H1 (cell line): ENCODE data around the gene HIPK2. TPM values are rescaled to one million over a fixed set of nuclear protein-coding genes. Genes with fewer than 3 reads are reported as not detected.

ENCODE experiments used
- CTCF ChIA-PET: fragments of 300-600 bp; sonication (Branson Sonifier 250); formaldehyde crosslinking; loops from one replicate; lab custom pipeline; 2021; ENCODE audit not compliant: partially characterized antibody; lab: Charles Lee
- POLR2A ChIA-PET: fragments of 300-600 bp; sonication (Branson Sonifier 250); formaldehyde crosslinking; loops from one replicate; lab custom pipeline; 2021; ENCODE audit warnings: inconsistent platforms; ENCODE audit not compliant: partially characterized antibody; lab: Charles Lee
- DNase-seq, 2 experiments: peaks; one replicate each; pipeline versions ENCODE4 v3.0.0 to v3.0.0-alpha.2; 2010 to 2022; ENCODE audit warnings: low spot score in 2 of 2, low read depth in 1 of 2, mixed read lengths in 1 of 2
- FAIRE-seq: peaks from 2 replicates; lab custom pipeline; 2011; peaks lifted over from hg19 to GRCh38; lab: Jason Lieb, UNC
- H2AFZ ChIP-seq: 2 replicates; pipeline ENCODE4 v1.8.1; 2012; ENCODE audit warnings: low read length, inconsistent platforms
- H2AK5ac ChIP-seq: 2 replicates; pipeline ENCODE4 v1.6.1; 2013; ENCODE audit warnings: low read depth, low read length
- H2BK120ac ChIP-seq: replicated peaks from 2 replicates; pipeline ENCODE3; 2013; ENCODE audit warnings: low read depth, low read length, inconsistent platforms
- H2BK12ac ChIP-seq: 2 replicates; pipeline ENCODE4 v1.6.1; 2013; ENCODE audit warnings: low read depth, low read length
- H2BK15ac ChIP-seq: 2 replicates; pipeline ENCODE4 v1.6.1; 2013; ENCODE audit warnings: low read length
- H2BK20ac ChIP-seq: 2 replicates; pipeline ENCODE4 v1.6.1; 2013; ENCODE audit warnings: low read length
- H2BK5ac ChIP-seq: 2 replicates; pipeline ENCODE4 v1.6.1; 2013; ENCODE audit warnings: low read depth, low read length
- H3K14ac ChIP-seq: 2 replicates; pipeline ENCODE4 v1.6.1; 2013; ENCODE audit warnings: inconsistent platforms; ENCODE audit not compliant: insufficient read length
- H3K18ac ChIP-seq: 2 replicates; pipeline ENCODE4 v1.6.1; 2013; ENCODE audit warnings: low read length; ENCODE audit errors: extremely low read depth
- H3K23ac ChIP-seq: 2 replicates; pipeline ENCODE4 v1.6.1; 2013; ENCODE audit warnings: inconsistent platforms; ENCODE audit not compliant: insufficient read length
- H3K23me2 ChIP-seq: 2 replicates; pipeline ENCODE4 v1.6.1; 2013; ENCODE audit warnings: low read depth, low read length
- H3K27ac ChIP-seq: 2 replicates; pipeline ENCODE4 v1.6.1; 2011; ENCODE audit warnings: low read depth, low read length, inconsistent platforms
- H3K27me3 ChIP-seq, 4 experiments: replicated peaks in 1 of 4; 1 replicate in 1 of 4; 2 replicates in 3 of 4; pipeline versions ENCODE4 v1.6.1 to v1.8.1; 2011 to 2013; ENCODE audit warnings: low read length in 3 of 4, mild to moderate bottlenecking in 3 of 4, inconsistent platforms in 2 of 4, mixed read lengths in 2 of 4, moderate library complexity in 1 of 4; ENCODE audit not compliant: control insufficient read depth in 3 of 4, insufficient read depth in 3 of 4; ENCODE audit errors: extremely low read depth in 1 of 4
- H3K36me3 ChIP-seq, 4 experiments: 2 replicates each; pipeline versions ENCODE4 v1.6.1 to v1.8.1; 2011 to 2013; ENCODE audit warnings: mild to moderate bottlenecking in 4 of 4, low read length in 3 of 4, moderate library complexity in 2 of 4, control low read depth in 1 of 4, inconsistent platforms in 1 of 4; ENCODE audit not compliant: insufficient read depth in 4 of 4, control insufficient read depth in 2 of 4
- H3K4ac ChIP-seq: replicated peaks from 2 replicates; pipeline ENCODE3; 2013; ENCODE audit warnings: low read length, low read depth, mixed read lengths, inconsistent platforms; ENCODE audit not compliant: insufficient read length
- H3K4me1 ChIP-seq, 4 experiments: replicated peaks in 1 of 4; 1 replicate in 1 of 4; 2 replicates in 3 of 4; pipeline versions ENCODE4 v1.6.1 to v1.8.1; 2011 to 2013; ENCODE audit warnings: low read length in 3 of 4, inconsistent platforms in 2 of 4, mixed read lengths in 1 of 4; ENCODE audit not compliant: insufficient read depth in 4 of 4, control insufficient read depth in 3 of 4
- H3K4me2 ChIP-seq, 2 experiments: 2 replicates each; pipeline versions ENCODE4 v1.6.1 to v1.8.1; 2011 to 2013; ENCODE audit warnings: low read depth in 2 of 2, low read length in 2 of 2, control low read depth in 1 of 2, inconsistent platforms in 1 of 2, mild to moderate bottlenecking in 1 of 2; ENCODE audit not compliant: insufficient read depth in 1 of 2
- H3K4me3 ChIP-seq, 4 experiments: fragments of 200-600, 300-600 bp in 1 of 4; sonication (generic), shearing (Covaris generic), sonication (Bioruptor Twin) in 1 of 4; 2 replicates each; pipeline versions ENCODE4 v1.5.1 to v1.8.1; 2011 to 2016; ENCODE audit warnings: low read length in 4 of 4, low read depth in 3 of 4, control low read depth in 2 of 4, inconsistent platforms in 2 of 4, mild to moderate bottlenecking in 2 of 4, mixed read lengths in 1 of 4, moderate library complexity in 1 of 4; ENCODE audit not compliant: insufficient read depth in 2 of 4; ENCODE audit errors: extremely low read depth in 1 of 4
- H3K56ac ChIP-seq: replicated peaks from 2 replicates; pipeline ENCODE3; 2013; ENCODE audit warnings: low read depth, mild to moderate bottlenecking, mixed read lengths, low read length, inconsistent platforms; ENCODE audit not compliant: insufficient read length
- H3K79me1 ChIP-seq: 2 replicates; pipeline ENCODE4 v1.6.1; 2013; ENCODE audit warnings: low read depth, low read length, control low read depth
- H3K79me2 ChIP-seq, 2 experiments: 2 replicates each; pipeline versions ENCODE4 v1.6.1 to v1.8.1; 2012 to 2013; ENCODE audit warnings: low read length in 2 of 2, mild to moderate bottlenecking in 2 of 2, inconsistent platforms in 1 of 2; ENCODE audit not compliant: insufficient read depth in 2 of 2, control insufficient read depth in 1 of 2
- H3K9ac ChIP-seq, 4 experiments: replicated peaks in 1 of 4; 1 replicate in 1 of 4; 2 replicates in 3 of 4; pipeline versions ENCODE4 v1.6.1 to v1.8.1; 2011 to 2013; ENCODE audit warnings: low read depth in 3 of 4, low read length in 3 of 4, control low read depth in 2 of 4, mild to moderate bottlenecking in 2 of 4, moderate library complexity in 2 of 4, inconsistent platforms in 1 of 4; ENCODE audit errors: extremely low read depth in 1 of 4
- H3K9me3 ChIP-seq, 2 experiments: 2 replicates each; pipeline versions ENCODE4 v1.6.1 to v1.8.1; 2012 to 2013; ENCODE audit warnings: mild to moderate bottlenecking in 2 of 2, moderate library complexity in 2 of 2, control low read depth in 1 of 2, inconsistent platforms in 1 of 2, low read depth in 1 of 2, low read length in 1 of 2, mixed read lengths in 1 of 2; ENCODE audit not compliant: insufficient read depth in 2 of 2
- H4K20me1 ChIP-seq, 2 experiments: replicated peaks in 1 of 2; 2 replicates each; pipeline versions ENCODE3 to v1.8.1; 2011 to 2013; ENCODE audit warnings: inconsistent platforms in 2 of 2, low read length in 2 of 2, mild to moderate bottlenecking in 1 of 2; ENCODE audit not compliant: insufficient read depth in 2 of 2, control insufficient read depth in 1 of 2
- H4K5ac ChIP-seq: 2 replicates; pipeline ENCODE4 v1.6.1; 2013; ENCODE audit warnings: low read length, low read depth, mixed read lengths, inconsistent platforms; ENCODE audit not compliant: insufficient read length
- H4K8ac ChIP-seq: 2 replicates; pipeline ENCODE4 v1.8.0; 2013; ENCODE audit warnings: mild to moderate bottlenecking, moderate library complexity, low read length, inconsistent platforms; ENCODE audit not compliant: insufficient read depth; ENCODE audit errors: extremely low read depth
- H4K91ac ChIP-seq: replicated peaks from 2 replicates; pipeline ENCODE3; 2013; ENCODE audit warnings: low read length, mixed read lengths, inconsistent platforms; ENCODE audit not compliant: insufficient read length
- GTF2F1 ChIP-seq: IDR thresholded peaks from 2 replicates; pipeline ENCODE4 v1.6.1; 2012; ENCODE audit warnings: low read depth, low read length, improper control_type of control experiment, borderline replicate concordance
- SIX5 ChIP-seq: IDR thresholded peaks from 2 replicates; pipeline ENCODE4 v1.6.1; 2011; ENCODE audit warnings: mild to moderate bottlenecking, low read depth, low read length
- WGBS, 2 experiments: shearing (Covaris generic) in 1 of 2; methylation state at CpG; one replicate each; pipeline versions ENCODE4 v1.1.6 to v1.1.7; 2013 to 2015; ENCODE audit warnings: low lambda C conversion rate in 2 of 2, mixed read lengths in 2 of 2, inconsistent platforms in 1 of 2, low coverage in 1 of 2, missing lambda C conversion rate in 1 of 2; ENCODE audit not compliant: insufficient replicate concordance in 2 of 2, insufficient coverage in 1 of 2, insufficient read length in 1 of 2; ENCODE audit errors: extremely low coverage in 1 of 2, missing lambda C conversion rate in 1 of 2; 5-methylcytosine and 5-hydroxymethylcytosine counted together
- polyA plus RNA-seq, 7 experiments: library from polyadenylated mRNA; depleted of rRNA in 3 of 7; stranded (reverse) in 5 of 7; unstranded in 2 of 7; fragments of >200 nt in 5 of 7; fragments of 200-250 nt in 2 of 7; gene quantifications; 1 replicate in 5 of 7; 2 replicates in 1 of 7; 4 replicates in 1 of 7; pipeline versions ENCODE4 v1.2.1 to v1.2.3, GENCODE V29; 2011 to 2013; ENCODE audit warnings: missing spikeins in 2 of 7, mixed read lengths in 2 of 7
- total RNA-seq: library from RNA; stranded (reverse); fragmentation: NEBNext Ultra II Directional; extraction: Animal tissue kit (Norgen Biotek cat#: 25700); gene quantifications from 2 replicates; pipeline ENCODE4 v1.2.1, GENCODE V29; 2021
- TF ChIP-seq, protein P1 (sequence below): IDR thresholded peaks from 2 replicates; pipeline ENCODE4 v1.6.1; 2012; ENCODE audit warnings: inconsistent platforms

The HIPK2 gene
- total and polyA plus RNA-seq, 2 of the 8 experiments (the other 6 are each of a cell fraction or from before 2014, with no cell fraction given), result 8.3 to 24.3 TPM

DNA sequence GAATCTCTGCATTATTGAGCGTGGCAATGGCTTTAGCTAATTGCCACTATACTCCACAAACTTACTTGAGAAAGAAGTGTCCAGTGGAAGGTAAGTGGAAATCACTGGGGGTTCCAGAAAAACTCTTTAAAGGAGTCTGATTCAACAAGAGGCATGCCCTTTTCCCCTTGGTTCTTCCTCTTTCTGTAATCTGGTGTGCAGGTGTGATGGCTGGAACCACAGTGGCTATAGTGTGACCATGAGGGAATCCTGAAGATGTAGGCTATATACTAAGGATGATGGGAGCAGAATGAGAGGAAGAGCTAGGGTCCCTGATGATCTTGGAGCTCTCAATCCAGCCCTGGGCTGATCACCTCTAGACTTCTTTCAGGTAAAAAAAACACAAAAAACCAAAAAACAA, 256.4 kb downstream of the HIPK2 start:
- Histone ChIP-seq H2BK20ac (peak overlapping the region; percentile 43; the same call in 1 of the 2 replicates), H3K23ac (no peak overlapping the region), H3K4me3 (no peak overlapping the region), H2AFZ (no peak overlapping the region), H4K5ac (no peak overlapping the region), H4K91ac (no peak overlapping the region), H3K9ac (no peak overlapping the region), H3K79me2 (no peaks in the 10 kb centered on the region), H2BK15ac (no peak overlapping the region), H4K8ac (no peak overlapping the region), H4K20me1 (peaks cover 0 to 2% of the 10 kb centered on the region in 2 experiments), H3K27me3 (peaks cover 20 to 46% (median 37%) of the 10 kb centered on the region in 4 experiments), H3K4me2 (no peak overlapping the region), H3K23me2 (peaks cover 5% of the 10 kb centered on the region; the same call in 1 of the 2 replicates), H3K79me1 (no peaks in the 10 kb centered on the region), H3K56ac (no peak overlapping the region), H2BK5ac (no peak overlapping the region), H2BK120ac (no peak overlapping the region), H2AK5ac (no peak overlapping the region), H3K36me3 (no peaks in the 10 kb centered on the region), H3K9me3 (peaks cover 0 to 4% of the 10 kb centered on the region in 2 experiments; a peak in 2 of 4 replicates), H2BK12ac (peak overlapping the region; percentile 39; the same call in 1 of the 2 replicates), H3K27ac (no peak overlapping the region), H3K18ac (no peak overlapping the region), H3K4ac (no peak overlapping the region), H3K4me1 (peaks cover 0 to 7% (median 0%) of the 10 kb centered on the region in 4 experiments; a peak in 2 of 7 replicates), H3K14ac (no peak overlapping the region)
- WGBS, 2 experiments, result 100% methylated on average over 1 of the region's 1 CpG; no CpG with 5 or more reads in 1 of the 2 experiments
- DNase-seq (no peak), FAIRE-seq (no peak)
- ChIA-PET CTCF (interaction anchor here (0.9 to 1.5 kb wide), 2 partner anchors 13 to 16 kb away, joined by 5 to 6 read pairs; no protein-coding TSS in a partner anchor), POLR2A (no interaction called here)
- TF ChIP-seq GTF2F1 (no peak), SIX5 (no peak)
- TF ChIP-seq, protein P1, sequence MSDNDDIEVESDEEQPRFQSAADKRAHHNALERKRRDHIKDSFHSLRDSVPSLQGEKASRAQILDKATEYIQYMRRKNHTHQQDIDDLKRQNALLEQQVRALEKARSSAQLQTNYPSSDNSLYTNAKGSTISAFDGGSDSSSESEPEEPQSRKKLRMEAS, result no peak
